Measurements from ENCODE around the gene C1orf216.
"Not testable (repeated sequence)": the region's sequence is repeated elsewhere in the genome, so short reads cannot be mapped to it uniquely, and the experiment has no call there.

C1orf216 gene

DNA sequence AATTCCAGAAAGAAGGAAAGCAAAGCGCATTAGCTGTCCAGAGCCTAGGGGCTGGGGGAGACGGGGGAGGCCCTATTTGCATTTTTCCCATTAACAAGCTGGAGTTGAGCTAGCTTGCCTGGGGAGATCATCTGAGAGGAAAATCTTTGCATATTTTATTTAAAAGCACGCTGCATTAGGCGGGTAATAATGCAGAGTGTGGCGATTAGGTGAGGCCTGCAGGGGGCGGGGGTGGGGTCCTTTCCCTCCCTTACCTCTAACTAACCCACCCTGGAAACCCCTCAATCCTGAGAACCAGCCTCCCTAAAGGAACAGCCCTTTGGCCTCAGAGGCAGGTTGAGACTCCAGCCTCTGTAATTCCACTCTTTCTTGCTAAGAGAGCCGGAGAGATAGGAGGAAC is 16.2 kb downstream of the C1orf216 start:
- FAIRE-seq: no peak
- TF ChIP-seq TAF1 (IDR thresholded peaks at IDR 0.05; ENCODE audit: borderline replicate concordance, low read depth, low read length): no peak
- no peak for TF ChIP-seq POLR2AphosphoS5 (IDR thresholded peaks at IDR 0.05; ENCODE audit: low read depth, low read length)
- no peak for TF ChIP-seq POLR2A (IDR thresholded peaks at IDR 0.05; ENCODE audit: low read depth, low read length)
- DNase-seq (ENCODE audit: insufficient read length): no peak

- not testable (repeated sequence) for FAIRE-seq; DNase-seq (ENCODE audit: insufficient read length)
Measured at GRCh38 chr1:35699152-35699551, 19.5 kb downstream of the C1orf216 start.

- no peak for TF ChIP-seq TAF1 (IDR thresholded peaks at IDR 0.05; ENCODE audit: borderline replicate concordance, low read depth, low read length)
- TF ChIP-seq POLR2A (IDR thresholded peaks at IDR 0.05; ENCODE audit: low read depth, low read length): no peak
- no peak for TF ChIP-seq POLR2AphosphoS5 (IDR thresholded peaks at IDR 0.05; ENCODE audit: low read depth, low read length)
- FAIRE-seq: no peak
- no peak for DNase-seq (ENCODE audit: insufficient read length)
Measured at GRCh38 chr1:35692317-35692716, 26.4 kb downstream of the C1orf216 start.

- TF ChIP-seq POLR2A (IDR thresholded peaks at IDR 0.05; ENCODE audit: low read depth, low read length) (no peak), POLR2AphosphoS5 (IDR thresholded peaks at IDR 0.05; ENCODE audit: low read depth, low read length) (no peak)
- no peak for FAIRE-seq
- no peak for DNase-seq (ENCODE audit: insufficient read length)
Measured at GRCh38 chr1:35691571-35692220, 27.0 kb downstream of the C1orf216 start.

DNA sequence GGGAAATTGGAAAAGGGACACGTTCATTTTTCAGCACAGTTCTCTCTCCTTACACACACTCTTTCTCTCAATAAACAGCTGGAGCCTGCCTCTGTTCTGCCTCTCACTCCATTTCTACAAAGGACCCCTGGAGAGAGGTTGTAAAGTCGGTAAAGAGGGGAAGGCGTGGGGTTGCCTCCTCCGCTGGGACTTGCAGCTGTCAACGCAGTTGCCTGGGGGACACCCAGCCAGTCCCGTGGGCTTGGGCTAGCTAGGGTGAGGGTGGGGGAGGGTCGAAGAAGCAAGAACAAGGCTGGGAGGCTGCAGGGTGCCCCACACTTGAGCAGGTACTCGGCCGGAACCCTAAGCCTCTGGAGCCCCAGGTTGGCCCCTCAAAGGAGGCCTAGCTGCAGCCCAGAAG is 27.6 kb downstream of the C1orf216 start:
- no peak for FAIRE-seq
- TF ChIP-seq POLR2A (IDR thresholded peaks at IDR 0.05; ENCODE audit: low read depth, low read length) (no peak), POLR2AphosphoS5 (IDR thresholded peaks at IDR 0.05; ENCODE audit: low read depth, low read length) (no peak), TAF1 (IDR thresholded peaks at IDR 0.05; ENCODE audit: borderline replicate concordance, low read depth, low read length) (no peak)
- no peak for DNase-seq (ENCODE audit: insufficient read length)

DNA sequence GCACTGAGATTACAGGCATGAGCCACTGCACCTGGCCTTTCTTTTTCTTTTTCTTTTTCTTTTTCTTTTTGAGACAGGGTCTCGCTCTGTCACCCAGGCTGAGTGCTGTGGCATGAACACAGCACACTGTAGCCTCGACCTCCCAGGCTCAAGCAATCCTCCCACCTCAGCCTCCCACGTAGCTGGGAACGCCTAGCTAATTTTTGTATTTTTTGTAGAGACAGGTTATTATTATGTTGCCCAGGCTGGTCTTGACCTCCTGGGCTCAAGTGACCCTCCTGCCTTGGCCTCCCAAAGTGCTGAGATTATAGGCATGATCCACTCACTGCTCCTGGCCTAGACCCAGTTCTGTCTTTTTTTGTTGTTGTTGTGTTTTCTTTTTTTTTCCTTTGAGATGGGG is 28.6 kb downstream of the C1orf216 start:
- not testable (repeated sequence) for DNase-seq (ENCODE audit: insufficient read length); FAIRE-seq

- no peak for DNase-seq (ENCODE audit: insufficient read length)
- FAIRE-seq: no peak
- no peak for TF ChIP-seq POLR2A (IDR thresholded peaks at IDR 0.05; ENCODE audit: low read depth, low read length)
- TF ChIP-seq POLR2AphosphoS5 (IDR thresholded peaks at IDR 0.05; ENCODE audit: low read depth, low read length): no peak
- no peak for TF ChIP-seq TAF1 (IDR thresholded peaks at IDR 0.05; ENCODE audit: borderline replicate concordance, low read depth, low read length)
Measured at GRCh38 chr1:35688161-35688560, 30.5 kb downstream of the C1orf216 start.

- TF ChIP-seq POLR2A (IDR thresholded peaks at IDR 0.05; ENCODE audit: low read depth, low read length) (no peak), TAF1 (IDR thresholded peaks at IDR 0.05; ENCODE audit: borderline replicate concordance, low read depth, low read length) (no peak), POLR2AphosphoS5 (IDR thresholded peaks at IDR 0.05; ENCODE audit: low read depth, low read length) (no peak)
- FAIRE-seq (peak; percentile 17), DNase-seq (ENCODE audit: insufficient read length) (no peak)
Measured at GRCh38 chr1:35683012-35683411, 35.7 kb downstream of the C1orf216 start.

DNA sequence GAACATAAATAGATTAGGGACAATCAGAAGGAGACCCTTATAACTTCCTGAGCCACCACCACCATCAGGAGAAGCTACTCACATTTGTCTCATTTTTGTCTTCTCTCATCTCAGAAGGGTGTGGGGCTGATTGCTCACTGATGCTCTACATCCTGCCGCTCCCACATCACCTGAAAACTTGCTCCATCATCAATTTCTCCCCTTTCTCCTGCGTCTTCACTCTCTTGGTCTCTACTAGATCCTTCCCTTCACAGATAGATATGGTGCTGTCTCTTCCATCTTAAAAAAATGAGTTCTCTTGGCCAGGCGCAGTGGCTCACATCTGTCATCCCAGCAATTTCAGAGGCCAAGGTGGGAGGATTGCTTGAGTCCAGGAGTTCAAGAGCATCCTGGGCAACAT is 38.4 kb downstream of the C1orf216 start:
- FAIRE-seq (no peak), DNase-seq (ENCODE audit: insufficient read length) (no peak)
- no peak for TF ChIP-seq TAF1 (IDR thresholded peaks at IDR 0.05; ENCODE audit: borderline replicate concordance, low read depth, low read length)
- TF ChIP-seq POLR2AphosphoS5 (IDR thresholded peaks at IDR 0.05; ENCODE audit: low read depth, low read length): no peak
- TF ChIP-seq POLR2A (IDR thresholded peaks at IDR 0.05; ENCODE audit: low read depth, low read length): no peak

GRCh38 chr1:35675773-35676172 is 42.9 kb downstream of the C1orf216 start:
- DNase-seq (ENCODE audit: insufficient read length): no peak
- TF ChIP-seq POLR2A (IDR thresholded peaks at IDR 0.05; ENCODE audit: low read depth, low read length) (no peak), TAF1 (IDR thresholded peaks at IDR 0.05; ENCODE audit: borderline replicate concordance, low read depth, low read length) (no peak), POLR2AphosphoS5 (IDR thresholded peaks at IDR 0.05; ENCODE audit: low read depth, low read length) (no peak)
- no peak for FAIRE-seq

DNA sequence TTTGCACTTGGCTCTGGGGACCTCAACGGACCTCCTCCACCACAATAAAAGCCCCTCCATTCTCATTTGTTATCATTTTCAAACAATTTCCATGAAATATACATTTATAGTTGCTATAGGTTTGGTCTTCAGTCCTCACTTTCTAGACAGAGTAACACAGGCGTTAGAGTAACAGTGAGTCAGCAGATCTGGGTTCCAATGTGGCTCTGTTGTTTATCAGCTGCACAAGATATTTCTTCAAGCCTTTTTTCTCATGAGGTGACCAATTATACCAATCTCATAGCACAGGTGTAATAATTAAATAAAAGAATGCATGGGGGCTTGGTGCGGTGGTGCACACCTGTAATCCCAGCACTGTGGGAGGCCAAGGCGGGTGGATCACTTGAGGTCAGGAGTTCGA is 44.6 kb downstream of the C1orf216 start:
- TF ChIP-seq POLR2AphosphoS5 (IDR thresholded peaks at IDR 0.05; ENCODE audit: low read depth, low read length) (no peak), POLR2A (IDR thresholded peaks at IDR 0.05; ENCODE audit: low read depth, low read length) (no peak), TAF1 (IDR thresholded peaks at IDR 0.05; ENCODE audit: borderline replicate concordance, low read depth, low read length) (no peak)
- DNase-seq (ENCODE audit: insufficient read length) (no peak), FAIRE-seq (no peak)

DNA sequence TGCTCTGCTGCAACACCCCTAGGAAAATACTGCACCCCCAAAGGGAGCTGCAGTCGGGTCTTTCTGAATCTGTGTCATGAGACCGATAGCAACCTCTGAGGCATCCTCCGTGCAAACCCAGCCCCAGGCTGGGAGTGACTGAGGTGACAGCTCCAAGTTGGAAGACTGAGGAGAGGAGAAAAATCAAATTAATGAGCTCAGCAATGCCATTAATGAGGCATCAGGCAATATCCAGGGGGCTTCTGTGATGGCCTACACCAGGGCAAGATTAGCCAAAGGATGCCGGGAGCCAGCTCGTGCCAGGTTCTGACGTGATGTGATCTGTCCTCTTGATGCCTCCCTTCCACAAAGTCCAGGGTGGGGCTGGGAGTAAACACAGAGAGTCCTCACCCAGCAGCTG is 46.6 kb downstream of the C1orf216 start:
- no peak for TF ChIP-seq POLR2AphosphoS5 (IDR thresholded peaks at IDR 0.05; ENCODE audit: low read depth, low read length)
- TF ChIP-seq POLR2A (IDR thresholded peaks at IDR 0.05; ENCODE audit: low read depth, low read length): no peak
- no peak for TF ChIP-seq TAF1 (IDR thresholded peaks at IDR 0.05; ENCODE audit: borderline replicate concordance, low read depth, low read length)
- DNase-seq (ENCODE audit: insufficient read length): no peak
- FAIRE-seq: no peak

- FAIRE-seq (no peak), DNase-seq (ENCODE audit: insufficient read length) (no peak)
- no peak for TF ChIP-seq TAF1 (IDR thresholded peaks at IDR 0.05; ENCODE audit: borderline replicate concordance, low read depth, low read length)
- no peak for TF ChIP-seq POLR2AphosphoS5 (IDR thresholded peaks at IDR 0.05; ENCODE audit: low read depth, low read length)
- no peak for TF ChIP-seq POLR2A (IDR thresholded peaks at IDR 0.05; ENCODE audit: low read depth, low read length)
Measured at GRCh38 chr1:35668506-35668905, 50.2 kb downstream of the C1orf216 start.
